Measurements from ENCODE around the gene MOB3A. TPM values are rescaled to one million over a fixed set of nuclear protein-coding genes. Genes with fewer than 3 reads are reported as not detected.

MOB3A gene
- total and polyA plus RNA-seq, 2 of the 8 experiments (the other 6 are each of a cell fraction or from before 2014, with no cell fraction given): 9.2 to 9.6 TPM

GRCh38 chr19:2136796-2137195, 40.7 kb upstream of the MOB3A start (continued):
- TF ChIP-seq, protein P1, sequence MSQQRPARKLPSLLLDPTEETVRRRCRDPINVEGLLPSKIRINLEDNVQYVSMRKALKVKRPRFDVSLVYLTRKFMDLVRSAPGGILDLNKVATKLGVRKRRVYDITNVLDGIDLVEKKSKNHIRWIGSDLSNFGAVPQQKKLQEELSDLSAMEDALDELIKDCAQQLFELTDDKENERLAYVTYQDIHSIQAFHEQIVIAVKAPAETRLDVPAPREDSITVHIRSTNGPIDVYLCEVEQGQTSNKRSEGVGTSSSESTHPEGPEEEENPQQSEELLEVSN (IDR thresholded peaks at IDR 0.05): no peak
- no peak for TF ChIP-seq TAF7 (optimal IDR thresholded peaks at IDR 0.05; ENCODE audit: borderline replicate concordance, low read depth, low read length)
- TF ChIP-seq SIN3A (conservative IDR thresholded peaks at IDR 0.05 in 1 of 2, IDR thresholded peaks at IDR 0.05 in 1 of 2; ENCODE audit: low read depth in 1 of 2, low read length in 2 of 2): no peak
- no peak for TF ChIP-seq NANOG (IDR thresholded peaks at IDR 0.05; ENCODE audit: insufficient read depth, low read depth, low read length, poor library complexity, severe bottlenecking)
- no peak for TF ChIP-seq SUZ12 (IDR thresholded peaks at IDR 0.05; ENCODE audit: low read length)
- TF ChIP-seq ATF2 (IDR thresholded peaks at IDR 0.05; ENCODE audit: low read length): no peak
- TF ChIP-seq POLR2AphosphoS5 (IDR thresholded peaks at IDR 0.05; ENCODE audit: low read depth, low read length): no peak
- TF ChIP-seq, protein P2, sequence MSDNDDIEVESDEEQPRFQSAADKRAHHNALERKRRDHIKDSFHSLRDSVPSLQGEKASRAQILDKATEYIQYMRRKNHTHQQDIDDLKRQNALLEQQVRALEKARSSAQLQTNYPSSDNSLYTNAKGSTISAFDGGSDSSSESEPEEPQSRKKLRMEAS (IDR thresholded peaks at IDR 0.05): no peak
- TF ChIP-seq TBP (IDR thresholded peaks at IDR 0.05; ENCODE audit: low read depth, low read length): no peak

Data from H1 (cell line).